OCI-LY1 (cell line): Measurements from ENCODE around the gene PAM.

Source experiments
- CTCF ChIP-seq: fragments of 200-600 bp; sonication (generic), shearing (Covaris generic); IDR thresholded peaks from 2 replicates; pipeline ENCODE4 v1.5.1; 2017; ENCODE audit warnings: mild to moderate bottlenecking, antibody characterized with exemption, low read length, moderate library complexity, mixed read lengths
- EZH2 ChIP-seq: fragments of 200-600 bp; sonication (generic), shearing (Covaris generic); IDR thresholded peaks from 2 replicates; pipeline ENCODE4 v1.8.0; 2017; ENCODE audit warnings: borderline replicate concordance, mixed run types, mild to moderate bottlenecking, antibody characterized with exemption, low read length, moderate library complexity, mixed read lengths

- no peak for TF ChIP-seq EZH2
- TF ChIP-seq CTCF = no peak
These were observed 219.1 kb downstream of the PAM start for GRCh38 chr5:102974177-102974576.
